BLaER1 treated with 17β-estradiol and CSF1 and Interleukin-3, amounts not matched to agents 10 nM and 100 nM (cell line): ENCODE data around the gene KIF19.

ENCODE experiments used
- H3K27ac ChIP-seq, 11 experiments: shearing (Covaris generic); formaldehyde crosslinking; 2 replicates each; pipeline ENCODE4 v1.8.1; 2022
- H3K27me3 ChIP-seq, 11 experiments: shearing (Covaris generic); formaldehyde crosslinking; 2 replicates each; pipeline ENCODE4 v1.8.1; 2022
- H3K36me3 ChIP-seq, 11 experiments: shearing (Covaris generic); formaldehyde crosslinking; 2 replicates each; pipeline ENCODE4 v1.8.1; 2022
- H3K4me1 ChIP-seq, 10 experiments: shearing (Covaris generic); formaldehyde crosslinking; 2 replicates each; pipeline ENCODE4 v1.8.1; 2022
- H3K4me2 ChIP-seq, 11 experiments: shearing (Covaris generic); formaldehyde crosslinking; 2 replicates each; pipeline ENCODE4 v1.8.1; 2022
- H3K4me3 ChIP-seq, 10 experiments: shearing (Covaris generic); formaldehyde crosslinking; 2 replicates each; pipeline ENCODE4 v1.8.1; 2022
- H3K9ac ChIP-seq, 11 experiments: shearing (Covaris generic); formaldehyde crosslinking; 2 replicates each; pipeline ENCODE4 v1.8.1; 2022
- H3K9me3 ChIP-seq, 11 experiments: shearing (Covaris generic); formaldehyde crosslinking; replicated peaks in 1 of 11; 2 replicates each; pipeline ENCODE4 v1.8.1; 2022
- H4K20me1 ChIP-seq, 11 experiments: shearing (Covaris generic); formaldehyde crosslinking; 2 replicates each; pipeline ENCODE4 v1.8.1; 2022
- Cebpa-rat ChIP-seq, 11 experiments: shearing (Covaris generic); IDR thresholded peaks; 2 replicates each; pipeline ENCODE4 v1.8.1; 2022

Gene KIF19

DNA sequence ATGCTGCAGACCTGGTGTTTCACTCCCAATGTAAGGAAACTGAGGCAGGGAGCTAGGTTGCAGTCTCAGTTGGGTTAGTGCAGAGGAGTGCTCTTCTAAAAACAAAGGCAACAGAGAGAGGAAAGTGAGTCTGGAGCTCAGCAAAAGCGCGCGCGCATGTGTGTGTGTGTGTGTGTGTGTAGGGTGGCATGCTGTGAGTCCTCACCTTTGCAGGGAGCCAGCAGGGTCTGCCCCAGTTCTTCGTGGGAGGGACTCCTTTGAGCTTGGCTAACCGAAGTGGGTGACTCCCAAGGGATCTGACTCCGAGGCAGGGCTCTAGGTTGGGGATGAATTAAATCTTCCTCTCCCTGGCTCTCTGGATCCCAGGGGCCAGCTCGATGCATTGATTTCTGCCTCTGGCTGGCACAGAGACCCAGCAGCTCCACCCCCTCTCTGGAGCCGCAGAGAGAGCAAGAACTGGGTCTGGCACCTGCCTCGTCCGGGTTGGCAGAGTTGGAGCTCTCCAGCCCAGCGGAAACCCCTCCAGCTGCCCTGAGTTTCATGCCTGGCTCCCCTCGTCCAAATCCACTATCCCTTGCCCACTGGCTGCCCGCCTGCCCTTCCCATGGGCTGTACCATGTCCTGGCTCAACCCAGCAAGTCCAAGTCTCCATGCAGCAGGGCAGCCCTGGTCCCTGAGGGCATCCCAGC lies 36.9 kb downstream of the KIF19 start:
- Histone ChIP-seq H3K9me3 (no peaks in the 10 kb centered on the region), H3K4me1 (peaks cover 7 to 23% (median 21%) of the 10 kb centered on the region in 10 experiments), H3K4me3 (no peak overlapping the region), H3K27me3 (peaks cover 2 to 13% (median 9%) of the 10 kb centered on the region in 11 experiments; a peak in 21 of 22 replicates), H3K9ac (no peak overlapping the region), H3K36me3 (no peaks in the 10 kb centered on the region), H4K20me1 (no peaks in the 10 kb centered on the region), H3K4me2 (peak overlapping the region in 9 of 11 experiments; percentile 11 to 56 (median 44); a peak in 17 of 22 replicates), H3K27ac (no peak overlapping the region)
- no peak for TF ChIP-seq Cebpa-rat (IDR thresholded peaks at IDR 0.05)

DNA sequence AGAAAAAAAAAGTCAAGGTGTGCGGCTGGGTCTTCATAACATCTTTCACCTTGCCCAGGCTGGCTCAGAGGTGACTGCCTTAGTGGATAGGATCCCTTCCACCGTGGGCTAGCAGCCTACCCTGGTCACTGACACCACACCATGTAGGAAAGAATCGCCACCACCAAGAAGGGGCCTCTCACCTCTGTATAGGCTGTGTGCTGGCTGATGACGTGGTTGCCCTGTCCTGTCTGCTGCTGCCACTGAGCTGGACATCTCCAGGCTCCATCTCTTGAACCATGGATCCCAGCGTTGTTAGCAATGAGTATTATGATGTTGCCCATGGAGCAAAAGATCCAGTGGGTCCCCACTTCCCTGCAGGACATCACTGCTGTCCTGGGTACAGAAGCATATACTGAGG lies 41.2 kb downstream of the KIF19 start, which contains the start of gene GPR142:
TSS of gene GPR142 (plus strand) at position 301 of the 400 bp plus-strand sequence. CDS start 2,035 bp downstream, outside the sequence.
- 0 out of 22 replicates have a peak, but pooled peaks cover 0 to 3% (median 0%) of the 10 kb centered on the region in 11 experiments for H3K27me3 ChIP-seq
- H3K4me1 ChIP-seq, result peaks cover 24 to 42% (median 35%) of the 10 kb centered on the region in 10 experiments
- H3K9me3 ChIP-seq, result 0 out of 22 replicates have a peak, but pooled peaks cover 0 to 8% (median 0%) of the 10 kb centered on the region in 11 experiments
- peaks cover 0 to 6% (median 0%) of the 10 kb centered on the region in 11 experiments; a peak in 3 of 22 replicates for H4K20me1 ChIP-seq
- H3K9ac ChIP-seq, result no peak within 1 kb of the TSS
- H3K27ac ChIP-seq, result no peak within 1 kb of the TSS; a peak in 1 of 22 replicates
- no peak for TF ChIP-seq Cebpa-rat (IDR thresholded peaks at IDR 0.05)
- H3K4me3 ChIP-seq, result peak within 1 kb of the TSS in 1 of 10 experiments; percentile 41; a peak in 2 of 20 replicates
- no peaks in the 10 kb centered on the region for H3K36me3 ChIP-seq
- peak within 1 kb of the TSS; percentile 89 to 98 (median 96) for H3K4me2 ChIP-seq

DNA sequence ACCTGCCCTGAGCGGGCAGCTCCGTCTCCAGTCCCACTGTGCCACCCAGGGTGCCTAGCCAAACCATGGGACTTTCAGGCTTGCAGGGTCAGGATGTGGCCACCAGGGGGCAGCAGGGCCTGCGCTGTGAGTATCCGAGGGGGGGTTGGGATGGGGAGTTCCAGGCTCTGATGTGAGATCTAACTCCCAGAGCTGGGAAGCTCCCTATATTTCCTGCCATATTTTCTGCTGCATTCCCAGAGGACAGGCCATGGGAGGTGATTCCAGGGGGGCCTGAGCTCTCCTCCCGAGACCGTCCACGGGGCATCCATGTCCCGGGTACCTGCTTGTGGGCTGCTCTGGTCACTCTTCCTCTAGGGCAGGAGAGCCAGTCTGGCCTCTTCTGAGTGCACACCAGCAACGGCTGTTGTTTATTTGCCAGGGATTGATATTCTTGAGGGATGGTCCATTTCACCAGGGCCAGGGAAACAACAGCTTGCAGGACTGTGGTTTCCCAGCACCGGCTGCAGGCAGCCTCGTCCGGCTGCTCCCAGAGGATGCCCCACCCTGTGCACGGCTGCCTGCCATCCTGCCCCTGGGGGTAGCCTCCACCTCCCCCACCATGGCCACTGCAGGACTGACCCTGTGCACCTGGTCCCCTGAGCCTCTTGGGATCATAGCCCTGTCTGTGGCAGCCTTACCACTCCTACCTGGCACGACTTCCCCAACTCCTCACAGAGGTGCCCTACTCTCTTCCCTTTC lies 42.5 kb downstream of the KIF19 start:
- H3K9me3 ChIP-seq, result 0 out of 22 replicates have a peak, but pooled peaks cover 0 to 8% (median 0%) of the 10 kb centered on the region in 11 experiments
- H3K4me3 ChIP-seq, result peak overlapping the region in 8 of 10 experiments; percentile 20 to 59 (median 39); a peak in 12 of 20 replicates
- peak overlapping the region in 9 of 11 experiments; percentile 24 to 58 (median 46); a peak in 15 of 22 replicates for H3K9ac ChIP-seq
- no peaks in the 10 kb centered on the region for H3K36me3 ChIP-seq
- no peaks in the 10 kb centered on the region for H3K27me3 ChIP-seq
- H3K4me1 ChIP-seq, result peaks cover 22 to 35% (median 29%) of the 10 kb centered on the region in 10 experiments
- peak overlapping the region; percentile 89 to 98 (median 96) for H3K4me2 ChIP-seq
- H3K27ac ChIP-seq, result peak overlapping the region in 6 of 11 experiments; percentile 6 to 69 (median 55); a peak in 11 of 22 replicates
- peaks cover 0 to 6% (median 0%) of the 10 kb centered on the region in 11 experiments; a peak in 3 of 22 replicates for H4K20me1 ChIP-seq
- no peak for TF ChIP-seq Cebpa-rat (IDR thresholded peaks at IDR 0.05)

DNA sequence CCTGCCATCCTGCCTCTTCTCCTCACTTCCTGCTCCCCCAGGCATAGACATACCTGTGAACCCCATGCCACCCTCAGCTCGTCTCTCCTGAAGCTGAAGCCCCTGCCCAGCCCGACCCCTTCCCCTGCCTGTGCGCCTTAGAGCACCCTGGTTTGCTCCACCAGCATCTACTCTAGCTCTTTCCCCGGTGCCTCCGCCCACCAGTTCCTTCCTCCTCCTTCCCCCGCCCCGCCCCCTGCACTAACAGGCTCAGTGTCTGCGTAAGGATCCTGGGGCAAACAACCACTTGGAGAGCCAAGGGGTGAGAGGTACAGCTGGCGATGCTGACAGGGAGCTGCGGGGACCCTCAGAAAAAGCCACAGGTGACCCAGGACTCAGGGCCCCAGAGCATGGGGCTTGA lies 43.2 kb downstream of the KIF19 start:
- Histone ChIP-seq H3K27me3 (no peaks in the 10 kb centered on the region), H3K9me3 (0 out of 22 replicates have a peak, but pooled peaks cover 0 to 8% (median 0%) of the 10 kb centered on the region in 11 experiments), H3K27ac (peak overlapping the region in 10 of 11 experiments; percentile 11 to 69 (median 58); a peak in 17 of 22 replicates)

DNA sequence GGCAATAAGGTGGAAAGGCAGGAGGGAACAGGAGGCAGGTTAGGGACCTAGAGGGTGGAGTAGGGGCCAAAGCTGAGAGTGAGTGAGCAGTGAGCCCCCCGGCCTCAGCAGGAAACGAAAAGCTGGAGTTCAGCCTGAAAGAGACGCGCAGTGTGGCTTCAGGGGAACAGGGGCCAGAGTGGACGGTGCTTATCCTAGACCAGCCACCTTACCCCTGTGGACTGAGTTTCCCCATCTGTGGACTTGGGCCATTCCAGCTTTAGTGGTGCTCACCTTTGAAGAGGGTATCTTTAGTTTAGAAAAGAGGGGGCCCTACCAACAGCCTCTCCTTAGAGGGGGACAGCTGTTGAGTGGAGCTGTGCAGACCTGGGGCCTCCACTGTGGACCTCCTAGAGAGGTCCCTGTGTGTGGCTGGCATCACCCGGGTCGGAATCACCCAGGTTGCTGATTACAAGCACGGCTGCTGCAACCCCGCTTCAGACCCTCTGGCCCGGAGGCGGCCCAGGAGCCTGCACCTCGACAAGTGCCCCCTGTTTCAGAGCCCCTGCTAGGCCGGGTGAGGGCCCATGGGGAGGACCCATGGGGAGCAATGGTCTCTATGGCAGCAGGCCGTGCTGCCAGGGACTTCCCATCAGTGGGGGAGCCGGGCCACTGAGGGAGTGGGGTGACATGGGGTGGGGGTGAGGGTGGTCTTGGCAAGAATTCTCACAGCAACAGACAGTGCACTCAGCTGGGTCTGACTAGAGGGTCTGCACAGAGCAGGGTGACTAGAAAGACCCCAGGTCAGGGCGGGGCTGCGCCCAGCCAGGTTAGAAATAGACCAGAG lies 43.9 kb downstream of the KIF19 start:
- TF ChIP-seq Cebpa-rat (IDR thresholded peaks at IDR 0.05), result no peak
- Histone ChIP-seq H3K27me3 (no peaks in the 10 kb centered on the region), H3K9me3 (0 out of 22 replicates have a peak, but pooled peaks cover 0 to 8% (median 0%) of the 10 kb centered on the region in 11 experiments), H3K4me3 (peak overlapping the region in 5 of 10 experiments; percentile 34 to 59 (median 41); a peak in 8 of 20 replicates), H3K4me2 (peak overlapping the region; percentile 89 to 98 (median 96)), H4K20me1 (peaks cover 0 to 6% (median 0%) of the 10 kb centered on the region in 11 experiments; a peak in 3 of 22 replicates), H3K36me3 (no peaks in the 10 kb centered on the region), H3K27ac (peak overlapping the region in 10 of 11 experiments; percentile 11 to 69 (median 52); a peak in 16 of 22 replicates), H3K4me1 (peaks cover 27 to 48% (median 42%) of the 10 kb centered on the region in 10 experiments), H3K9ac (peak overlapping the region in 10 of 11 experiments; percentile 31 to 65 (median 52); a peak in 16 of 22 replicates)

More for the DNA sequence above, 43.2 kb downstream of the KIF19 start:
- H4K20me1 ChIP-seq, result peaks cover 0 to 6% (median 0%) of the 10 kb centered on the region in 11 experiments; a peak in 3 of 22 replicates
- peak overlapping the region in 7 of 10 experiments; percentile 34 to 59 (median 41); a peak in 12 of 20 replicates for H3K4me3 ChIP-seq
- H3K36me3 ChIP-seq, result no peaks in the 10 kb centered on the region
- H3K9ac ChIP-seq, result peak overlapping the region in 10 of 11 experiments; percentile 31 to 65 (median 52); a peak in 17 of 22 replicates
- no peak for TF ChIP-seq Cebpa-rat (IDR thresholded peaks at IDR 0.05)
- peaks cover 22 to 42% (median 36%) of the 10 kb centered on the region in 10 experiments for H3K4me1 ChIP-seq
- H3K4me2 ChIP-seq, result peak overlapping the region; percentile 89 to 98 (median 96)

DNA sequence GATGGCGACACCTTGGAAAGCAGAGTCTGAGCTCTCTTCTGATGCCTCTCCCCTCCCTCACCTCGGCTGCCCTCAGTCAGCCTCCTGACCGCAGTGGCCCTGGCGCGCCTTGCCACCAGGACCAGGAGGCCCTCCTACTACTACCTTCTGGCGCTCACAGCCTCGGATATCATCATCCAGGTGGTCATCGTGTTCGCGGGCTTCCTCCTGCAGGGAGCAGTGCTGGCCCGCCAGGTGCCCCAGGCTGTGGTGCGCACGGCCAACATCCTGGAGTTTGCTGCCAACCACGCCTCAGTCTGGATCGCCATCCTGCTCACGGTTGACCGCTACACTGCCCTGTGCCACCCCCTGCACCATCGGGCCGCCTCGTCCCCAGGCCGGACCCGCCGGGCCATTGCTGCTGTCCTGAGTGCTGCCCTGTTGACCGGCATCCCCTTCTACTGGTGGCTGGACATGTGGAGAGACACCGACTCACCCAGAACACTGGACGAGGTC lies 45.7 kb downstream of the KIF19 start:
- H3K36me3 ChIP-seq, result no peaks in the 10 kb centered on the region
- H3K9ac ChIP-seq, result no peak overlapping the region
- no peaks in the 10 kb centered on the region for H3K27me3 ChIP-seq
- no peak overlapping the region for H3K27ac ChIP-seq
- H4K20me1 ChIP-seq, result peaks cover 0 to 6% (median 0%) of the 10 kb centered on the region in 11 experiments; a peak in 3 of 22 replicates
- H3K9me3 ChIP-seq, result 0 out of 22 replicates have a peak, but pooled peaks cover 0 to 8% (median 0%) of the 10 kb centered on the region in 11 experiments
- no peak for TF ChIP-seq Cebpa-rat (IDR thresholded peaks at IDR 0.05)
- peaks cover 27 to 63% (median 55%) of the 10 kb centered on the region in 10 experiments for H3K4me1 ChIP-seq
- H3K4me2 ChIP-seq, result no peak overlapping the region
- H3K4me3 ChIP-seq, result no peak overlapping the region

DNA sequence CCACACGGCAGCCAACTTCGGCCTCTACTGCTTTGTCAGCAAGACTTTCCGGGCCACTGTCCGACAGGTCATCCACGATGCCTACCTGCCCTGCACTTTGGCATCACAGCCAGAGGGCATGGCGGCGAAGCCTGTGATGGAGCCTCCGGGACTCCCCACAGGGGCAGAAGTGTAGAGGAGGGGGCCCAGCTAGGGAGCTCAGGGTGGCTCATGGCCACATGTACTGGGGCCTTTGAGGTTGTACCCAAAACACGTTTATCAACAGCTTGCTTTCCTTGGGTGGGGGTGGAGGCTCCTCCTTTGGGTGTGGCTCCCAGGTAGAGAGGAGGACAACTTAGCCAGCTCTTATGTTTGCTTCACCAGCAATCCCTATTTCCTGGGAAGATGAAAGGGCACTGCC lies 46.4 kb downstream of the KIF19 start:
- TF ChIP-seq Cebpa-rat (IDR thresholded peaks at IDR 0.05), result no peak
- no peaks in the 10 kb centered on the region for H3K36me3 ChIP-seq
- H3K4me3 ChIP-seq, result no peak overlapping the region
- H3K27me3 ChIP-seq, result no peaks in the 10 kb centered on the region
- peaks cover 0 to 6% (median 0%) of the 10 kb centered on the region in 11 experiments; a peak in 3 of 22 replicates for H4K20me1 ChIP-seq
- no peak overlapping the region for H3K27ac ChIP-seq
- no peak overlapping the region for H3K4me2 ChIP-seq
- peaks cover 27 to 70% (median 62%) of the 10 kb centered on the region in 10 experiments for H3K4me1 ChIP-seq
- H3K9me3 ChIP-seq, result 0 out of 22 replicates have a peak, but pooled peaks cover 0 to 8% (median 0%) of the 10 kb centered on the region in 11 experiments
- no peak overlapping the region for H3K9ac ChIP-seq
